ENCODE results near the gene CHRNA4.

CHRNA4 gene

DNA sequence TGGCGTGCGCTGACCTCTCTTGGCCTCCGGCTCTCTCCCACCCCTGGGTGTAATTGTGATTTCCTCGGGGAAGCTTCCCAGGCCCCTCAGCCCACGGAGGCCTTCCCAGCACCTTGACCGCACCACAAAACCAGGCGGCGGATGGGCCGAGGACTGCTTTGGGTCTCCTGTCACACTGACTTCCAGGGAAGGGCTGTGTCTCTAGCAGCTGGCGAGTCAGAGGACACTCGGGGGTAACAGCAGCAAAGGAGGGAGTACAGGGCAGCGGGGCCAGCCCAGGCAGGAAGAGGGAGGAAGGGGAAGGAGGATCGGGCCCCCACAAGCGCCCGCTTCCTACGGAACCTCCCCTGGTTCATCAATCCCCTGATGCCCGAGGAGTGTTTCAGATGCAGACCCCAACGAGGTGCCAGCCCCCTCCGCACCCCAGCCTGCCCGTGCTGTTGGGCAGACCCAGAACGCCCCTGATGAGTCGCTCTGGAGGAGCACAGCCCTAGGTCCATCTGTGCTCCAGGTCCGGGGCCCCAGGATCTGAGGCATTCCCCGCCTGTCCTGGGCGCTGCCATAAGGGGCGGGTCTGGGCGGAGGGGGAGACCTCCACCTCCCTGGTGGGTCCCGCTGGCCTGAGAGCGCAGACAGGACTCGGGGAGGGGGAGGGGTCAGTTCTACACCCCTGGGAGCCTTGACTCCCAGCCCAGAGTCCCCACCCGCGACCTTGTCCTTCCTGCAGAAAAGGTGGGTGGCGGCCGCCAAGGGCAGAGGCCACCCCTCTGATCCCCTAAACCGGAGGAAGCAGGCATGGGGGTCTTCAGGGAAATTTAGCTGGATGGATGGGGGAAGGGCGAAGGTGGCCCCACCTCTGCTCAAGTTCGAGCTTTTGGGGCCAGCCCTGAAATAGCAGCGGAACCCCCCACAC, 956 bp downstream of the CHRNA4 start:
- peaks cover 2% of the 10 kb centered on the region; the same call in 1 of the 2 replicates for H3K27me3 ChIP-seq (replicated peaks; ENCODE audit: control insufficient read depth, insufficient read depth, low read length)
- TF ChIP-seq, protein P1, sequence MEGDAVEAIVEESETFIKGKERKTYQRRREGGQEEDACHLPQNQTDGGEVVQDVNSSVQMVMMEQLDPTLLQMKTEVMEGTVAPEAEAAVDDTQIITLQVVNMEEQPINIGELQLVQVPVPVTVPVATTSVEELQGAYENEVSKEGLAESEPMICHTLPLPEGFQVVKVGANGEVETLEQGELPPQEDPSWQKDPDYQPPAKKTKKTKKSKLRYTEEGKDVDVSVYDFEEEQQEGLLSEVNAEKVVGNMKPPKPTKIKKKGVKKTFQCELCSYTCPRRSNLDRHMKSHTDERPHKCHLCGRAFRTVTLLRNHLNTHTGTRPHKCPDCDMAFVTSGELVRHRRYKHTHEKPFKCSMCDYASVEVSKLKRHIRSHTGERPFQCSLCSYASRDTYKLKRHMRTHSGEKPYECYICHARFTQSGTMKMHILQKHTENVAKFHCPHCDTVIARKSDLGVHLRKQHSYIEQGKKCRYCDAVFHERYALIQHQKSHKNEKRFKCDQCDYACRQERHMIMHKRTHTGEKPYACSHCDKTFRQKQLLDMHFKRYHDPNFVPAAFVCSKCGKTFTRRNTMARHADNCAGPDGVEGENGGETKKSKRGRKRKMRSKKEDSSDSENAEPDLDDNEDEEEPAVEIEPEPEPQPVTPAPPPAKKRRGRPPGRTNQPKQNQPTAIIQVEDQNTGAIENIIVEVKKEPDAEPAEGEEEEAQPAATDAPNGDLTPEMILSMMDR (IDR thresholded peaks at IDR 0.05; ENCODE audit: insufficient read depth, low read length, poor library complexity, severe bottlenecking): no peak
- no peak overlapping the region for H3K4me3 ChIP-seq (replicated peaks; ENCODE audit: low read depth, low read length)
- no peaks in the 10 kb centered on the region for H3K36me3 ChIP-seq (ENCODE audit: control insufficient read depth, insufficient read depth, low read length)
- no peak for DNase-seq (ENCODE audit: extremely low read depth, insufficient read length)

DNA sequence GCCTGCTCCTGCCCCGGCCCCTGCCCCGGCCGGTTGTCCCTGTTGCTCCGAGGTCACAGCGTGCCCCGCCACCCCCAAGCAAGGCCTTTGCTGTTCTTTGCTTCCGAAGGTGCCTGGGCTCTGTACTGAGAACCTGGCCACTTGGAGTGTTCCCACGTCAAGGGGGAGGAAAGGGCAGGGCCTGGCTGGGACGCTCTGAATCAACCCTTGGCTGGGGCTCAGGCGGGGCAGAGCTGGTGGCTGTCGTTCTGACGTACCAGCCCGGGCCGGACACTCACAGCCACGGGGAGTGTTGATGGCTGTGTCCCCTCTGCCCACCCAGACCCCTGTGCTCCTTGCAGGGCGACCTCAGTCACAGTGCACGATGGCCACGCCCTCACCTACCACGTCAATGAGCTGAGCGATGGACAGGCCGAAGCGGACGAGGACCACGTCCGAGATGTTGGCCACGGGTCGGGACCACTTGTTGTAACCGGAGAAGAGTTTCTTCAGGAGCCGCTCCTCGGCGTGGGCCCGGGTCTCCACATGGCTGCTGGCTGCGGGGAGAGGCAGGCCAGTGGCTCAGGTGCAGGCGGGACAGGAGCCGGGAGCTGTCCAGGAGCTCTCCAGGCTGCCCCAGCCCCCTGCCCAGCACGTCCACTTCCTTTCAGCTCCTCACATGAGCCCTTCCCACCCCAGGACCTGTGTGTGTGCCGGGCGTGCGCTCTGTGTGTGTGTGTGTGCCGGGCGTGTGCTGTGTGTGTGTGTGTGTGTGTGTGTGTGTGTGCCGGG, 1.8 kb downstream of the CHRNA4 start:
- H3K36me3 ChIP-seq (ENCODE audit: control insufficient read depth, insufficient read depth, low read length): no peaks in the 10 kb centered on the region
- no peak for DNase-seq (ENCODE audit: extremely low read depth, insufficient read length)
- H3K27me3 ChIP-seq (replicated peaks; ENCODE audit: control insufficient read depth, insufficient read depth, low read length): peaks cover 2% of the 10 kb centered on the region; the same call in 1 of the 2 replicates
- no peak overlapping the region for H3K4me3 ChIP-seq (replicated peaks; ENCODE audit: low read depth, low read length)
- TF ChIP-seq, protein P1 (IDR thresholded peaks at IDR 0.05; ENCODE audit: insufficient read depth, low read length, poor library complexity, severe bottlenecking): no peak

DNA sequence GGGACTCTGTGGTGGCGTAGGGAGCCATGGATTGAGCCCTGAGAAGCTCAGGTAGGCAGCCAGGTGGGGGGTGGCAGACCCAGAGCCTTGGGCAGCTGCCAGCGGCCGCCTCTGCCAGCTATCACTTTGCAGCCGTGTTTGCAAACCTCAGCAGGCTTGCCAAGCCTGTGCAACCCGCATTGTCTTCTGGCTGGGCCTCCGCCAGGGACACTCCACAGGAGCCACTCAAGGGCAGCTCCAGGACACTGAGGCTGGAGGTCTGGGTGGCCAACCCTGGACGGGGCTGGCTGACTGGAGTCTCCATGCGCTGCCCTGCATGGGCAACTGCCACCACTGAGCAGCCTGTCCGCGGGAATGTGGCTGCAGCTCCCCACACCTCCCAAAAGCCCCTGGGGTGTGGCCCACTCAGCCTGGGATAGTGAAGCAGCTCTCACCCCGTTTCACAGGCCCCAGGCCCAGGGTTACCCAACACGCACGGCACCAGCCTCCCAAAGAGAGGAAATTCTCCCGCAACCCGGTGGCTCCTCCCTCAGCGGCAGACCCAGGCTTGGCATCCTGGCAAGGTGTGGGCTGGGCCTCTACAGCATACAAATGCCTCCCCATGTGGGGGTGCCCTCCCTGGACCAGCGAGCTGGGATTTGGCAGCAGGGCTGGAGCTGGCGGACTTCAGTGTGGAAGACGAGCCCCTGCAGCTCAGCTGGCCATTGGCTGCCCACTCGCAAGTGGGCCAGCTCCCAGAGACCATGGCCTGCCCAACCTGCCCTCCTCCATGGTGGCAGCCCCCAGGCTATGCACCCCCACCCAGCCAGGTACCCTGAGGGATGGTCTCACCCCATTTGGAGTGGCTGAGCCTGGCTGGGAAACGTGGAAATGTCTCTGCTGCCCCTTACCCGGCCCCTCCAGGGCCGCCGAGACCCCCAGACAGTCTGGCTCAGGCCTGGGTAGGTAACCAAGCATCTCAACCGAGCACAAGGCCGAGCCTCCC, 2.9 kb downstream of the CHRNA4 start:
- H3K27me3 ChIP-seq (replicated peaks; ENCODE audit: control insufficient read depth, insufficient read depth, low read length): no peaks in the 10 kb centered on the region
- TF ChIP-seq, protein P1 (IDR thresholded peaks at IDR 0.05; ENCODE audit: insufficient read depth, low read length, poor library complexity, severe bottlenecking): no peak
- H3K4me3 ChIP-seq (replicated peaks; ENCODE audit: low read depth, low read length): no peak overlapping the region
- no peaks in the 10 kb centered on the region for H3K36me3 ChIP-seq (ENCODE audit: control insufficient read depth, insufficient read depth, low read length)
- no peak for DNase-seq (ENCODE audit: extremely low read depth, insufficient read length)

DNA sequence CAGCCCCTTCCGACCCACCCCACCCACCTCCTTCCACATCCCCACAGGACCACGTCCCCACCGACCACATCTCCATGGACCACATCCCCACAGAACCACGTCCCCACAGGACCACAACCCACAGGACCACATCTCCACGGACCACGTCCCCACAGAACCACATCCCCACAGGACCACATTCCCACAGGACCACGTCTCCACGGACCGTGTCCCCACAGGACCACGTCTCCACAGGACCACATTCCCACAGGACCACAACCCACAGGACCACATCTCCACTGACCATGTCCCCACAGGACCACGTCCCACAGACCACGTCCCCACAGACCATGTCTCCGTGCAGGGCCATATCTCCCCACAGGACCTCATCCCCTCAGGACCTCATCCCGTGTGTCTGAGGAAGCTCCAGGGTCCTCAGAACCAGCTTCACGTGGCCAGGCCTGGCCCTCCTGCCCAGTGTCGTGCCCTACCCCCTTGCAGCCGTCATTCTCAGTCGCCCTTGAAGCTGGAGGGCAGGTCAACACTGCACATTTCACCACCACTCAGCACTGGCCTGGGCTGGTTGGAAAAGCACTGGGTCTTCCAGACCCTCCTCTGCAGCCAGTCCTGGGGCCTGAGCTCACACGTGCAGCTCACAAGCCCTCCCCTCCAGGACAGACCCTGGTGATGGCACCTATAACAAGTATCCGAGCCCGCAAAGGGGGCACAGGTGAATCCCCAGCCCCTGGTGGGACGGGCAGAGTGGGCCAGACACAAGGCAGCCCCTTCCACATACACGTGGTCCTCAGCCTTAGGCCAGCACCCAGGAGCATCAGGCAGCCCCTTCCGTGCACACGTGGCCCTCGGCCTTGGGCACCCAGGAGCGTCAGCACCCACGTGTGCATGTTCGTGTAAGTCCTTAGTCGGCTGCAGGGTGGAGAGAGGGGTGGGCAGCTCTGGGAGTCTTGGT, 3.9 kb downstream of the CHRNA4 start:
- TF ChIP-seq, protein P1 (IDR thresholded peaks at IDR 0.05; ENCODE audit: insufficient read depth, low read length, poor library complexity, severe bottlenecking): no peak
- no peaks in the 10 kb centered on the region for H3K27me3 ChIP-seq (replicated peaks; ENCODE audit: control insufficient read depth, insufficient read depth, low read length)

More for the DNA sequence above, 3.9 kb downstream of the CHRNA4 start:
- DNase-seq (ENCODE audit: extremely low read depth, insufficient read length): no peak
- H3K36me3 ChIP-seq (ENCODE audit: control insufficient read depth, insufficient read depth, low read length): no peaks in the 10 kb centered on the region
- no peak overlapping the region for H3K4me3 ChIP-seq (replicated peaks; ENCODE audit: low read depth, low read length)
